ENCODE data around the gene ADAMTS17.

Gene ADAMTS17

DNA sequence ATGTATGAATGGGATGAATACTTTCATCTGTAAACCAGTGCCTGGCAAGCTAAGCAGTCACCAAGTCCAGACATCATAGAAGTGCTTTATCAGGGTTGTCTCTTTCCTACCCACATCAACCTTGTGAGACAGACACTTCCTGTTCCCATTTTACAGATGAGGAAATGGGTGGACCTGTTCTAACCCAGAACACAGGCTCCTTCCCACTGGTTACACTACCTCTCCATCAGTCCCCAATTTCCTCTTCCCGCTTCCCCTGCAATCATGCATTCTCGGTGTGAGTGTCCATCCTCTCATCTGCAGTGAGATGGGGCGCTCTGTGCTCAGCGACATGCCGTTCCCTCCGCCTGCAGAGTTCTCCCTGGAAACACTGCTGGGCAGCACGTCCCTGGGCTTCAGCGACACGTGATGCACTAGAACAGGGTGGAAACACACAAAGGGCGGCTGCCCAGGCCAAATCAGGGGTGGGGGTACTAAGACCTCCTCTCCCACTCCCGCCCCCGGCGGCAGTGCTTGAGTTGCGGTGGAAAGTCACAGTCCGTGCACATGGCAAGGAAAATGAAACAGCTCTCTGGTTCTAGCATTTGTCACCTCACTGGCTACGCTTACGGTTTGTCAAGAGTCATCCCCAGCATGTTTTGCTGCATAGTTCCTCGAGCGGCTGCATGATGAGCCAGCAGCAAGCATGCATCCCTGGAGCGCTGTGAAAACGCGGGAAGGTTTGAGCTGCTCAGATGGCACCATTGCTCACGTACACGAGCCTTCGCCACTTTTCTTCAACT, 201.1 kb downstream of the ADAMTS17 start:
- DNase-seq: no peak
- Mint-ChIP-seq H3K27ac (no peak overlapping the region), H3K9me3 (no peaks in the 10 kb centered on the region), H3K27me3 (no peaks in the 10 kb centered on the region), H3K4me1 (ENCODE audit: low read depth) (peaks cover 14% of the 10 kb centered on the region), H3K36me3 (ENCODE audit: low read depth) (peaks cover 2% of the 10 kb centered on the region), H3K4me3 (no peak overlapping the region)

DNA sequence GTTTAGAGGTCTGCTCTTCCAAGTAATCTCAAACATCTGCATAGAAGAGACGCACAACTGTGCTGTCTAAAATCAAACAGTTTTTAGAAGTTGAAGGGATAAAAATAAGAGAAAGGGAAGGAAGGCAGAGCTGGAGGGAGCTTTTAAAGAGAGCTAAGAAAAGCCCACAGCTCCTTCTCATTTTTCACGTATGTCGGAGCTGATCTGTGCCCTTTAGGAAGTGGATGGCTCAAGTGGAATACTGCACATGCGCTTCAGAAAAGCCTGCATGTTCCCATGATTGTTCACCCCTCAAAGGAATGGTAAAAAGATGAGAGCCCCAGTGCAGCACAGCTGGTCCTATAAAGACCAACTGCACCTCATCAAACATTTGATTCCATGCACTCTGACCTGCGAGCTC, 207.2 kb downstream of the ADAMTS17 start:
- Mint-ChIP-seq H3K4me1 (ENCODE audit: low read depth) (peaks cover 3% of the 10 kb centered on the region), H3K9me3 (no peaks in the 10 kb centered on the region), H3K27ac (no peak overlapping the region), H3K27me3 (no peaks in the 10 kb centered on the region), H3K4me3 (no peak overlapping the region), H3K36me3 (ENCODE audit: low read depth) (peaks cover 2% of the 10 kb centered on the region)
- no peak for DNase-seq

DNA sequence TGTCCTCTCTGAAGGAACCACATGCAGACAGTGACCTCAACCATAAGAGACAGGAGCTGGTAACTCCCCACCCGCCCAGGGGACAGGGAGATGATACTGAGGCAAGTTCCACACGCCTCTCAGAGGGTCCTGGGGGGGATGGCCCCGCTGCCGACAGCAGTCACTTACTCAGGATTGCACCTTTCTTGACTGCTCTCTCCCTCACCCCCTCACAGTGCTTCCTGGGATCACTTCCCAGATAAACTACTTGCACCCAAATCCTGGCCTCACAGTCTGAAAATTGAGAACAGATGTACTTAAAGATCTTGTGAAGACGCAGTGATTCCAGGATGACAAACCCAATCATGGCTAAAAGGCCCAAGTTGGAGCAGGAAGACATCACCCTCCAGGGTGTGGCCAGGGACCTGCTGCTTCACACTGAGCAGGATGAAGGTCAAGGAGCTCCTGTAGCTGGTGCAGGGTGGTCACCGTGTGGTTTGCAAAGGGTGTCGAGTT, 207.6 kb downstream of the ADAMTS17 start:
- DNase-seq: no peak
- H3K4me1 Mint-ChIP-seq (ENCODE audit: low read depth): peaks cover 2% of the 10 kb centered on the region
- no peaks in the 10 kb centered on the region for H3K9me3 Mint-ChIP-seq
- no peak overlapping the region for H3K27ac Mint-ChIP-seq
- peaks cover 2% of the 10 kb centered on the region for H3K36me3 Mint-ChIP-seq (ENCODE audit: low read depth)
- no peak overlapping the region for H3K4me3 Mint-ChIP-seq
- no peaks in the 10 kb centered on the region for H3K27me3 Mint-ChIP-seq

DNA sequence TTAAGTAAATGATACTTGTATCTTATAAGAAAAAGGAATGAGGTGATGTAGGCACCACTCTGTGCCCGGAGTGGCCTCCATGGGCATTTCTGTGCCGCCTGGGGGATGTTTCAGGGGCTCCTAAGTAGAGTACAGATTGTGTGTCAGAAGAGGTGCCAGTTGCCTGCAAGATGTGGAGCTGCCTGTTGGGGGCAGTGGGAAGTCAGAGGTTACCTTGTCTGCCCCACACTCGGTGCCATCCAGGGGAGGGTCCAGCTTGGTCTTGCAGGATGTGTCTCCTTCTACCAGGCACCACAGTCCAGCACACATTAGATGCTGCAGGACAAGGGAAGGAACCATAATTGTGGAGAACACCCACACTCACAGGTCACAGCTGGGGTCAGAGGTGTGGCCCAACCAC, 208.8 kb downstream of the ADAMTS17 start:
- Mint-ChIP-seq H3K9me3 (no peaks in the 10 kb centered on the region), H3K36me3 (ENCODE audit: low read depth) (peaks cover 2% of the 10 kb centered on the region), H3K27me3 (no peaks in the 10 kb centered on the region), H3K4me1 (ENCODE audit: low read depth) (peaks cover 2% of the 10 kb centered on the region), H3K4me3 (no peak overlapping the region), H3K27ac (no peak overlapping the region)
- no peak for DNase-seq

DNA sequence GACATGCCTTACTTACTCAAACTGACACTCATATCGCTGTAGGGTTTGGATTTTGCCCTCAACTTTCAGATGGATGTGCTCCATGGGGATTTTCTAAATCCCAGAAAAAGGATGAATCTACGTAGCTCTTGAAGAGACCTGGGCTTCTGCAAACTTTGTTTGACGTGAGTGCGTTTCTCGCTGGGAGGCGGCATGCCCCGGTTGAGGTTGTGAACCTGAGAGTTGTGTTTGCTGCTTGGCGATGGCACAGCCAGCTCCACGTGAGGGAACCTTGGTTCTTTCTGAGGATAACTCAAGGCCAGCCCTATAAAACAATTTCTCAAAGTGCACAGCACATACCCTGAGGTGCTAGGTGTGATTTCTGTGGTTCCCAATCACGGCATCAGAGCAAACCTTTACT, 209.5 kb downstream of the ADAMTS17 start:
- H3K27me3 Mint-ChIP-seq: no peaks in the 10 kb centered on the region

DNA sequence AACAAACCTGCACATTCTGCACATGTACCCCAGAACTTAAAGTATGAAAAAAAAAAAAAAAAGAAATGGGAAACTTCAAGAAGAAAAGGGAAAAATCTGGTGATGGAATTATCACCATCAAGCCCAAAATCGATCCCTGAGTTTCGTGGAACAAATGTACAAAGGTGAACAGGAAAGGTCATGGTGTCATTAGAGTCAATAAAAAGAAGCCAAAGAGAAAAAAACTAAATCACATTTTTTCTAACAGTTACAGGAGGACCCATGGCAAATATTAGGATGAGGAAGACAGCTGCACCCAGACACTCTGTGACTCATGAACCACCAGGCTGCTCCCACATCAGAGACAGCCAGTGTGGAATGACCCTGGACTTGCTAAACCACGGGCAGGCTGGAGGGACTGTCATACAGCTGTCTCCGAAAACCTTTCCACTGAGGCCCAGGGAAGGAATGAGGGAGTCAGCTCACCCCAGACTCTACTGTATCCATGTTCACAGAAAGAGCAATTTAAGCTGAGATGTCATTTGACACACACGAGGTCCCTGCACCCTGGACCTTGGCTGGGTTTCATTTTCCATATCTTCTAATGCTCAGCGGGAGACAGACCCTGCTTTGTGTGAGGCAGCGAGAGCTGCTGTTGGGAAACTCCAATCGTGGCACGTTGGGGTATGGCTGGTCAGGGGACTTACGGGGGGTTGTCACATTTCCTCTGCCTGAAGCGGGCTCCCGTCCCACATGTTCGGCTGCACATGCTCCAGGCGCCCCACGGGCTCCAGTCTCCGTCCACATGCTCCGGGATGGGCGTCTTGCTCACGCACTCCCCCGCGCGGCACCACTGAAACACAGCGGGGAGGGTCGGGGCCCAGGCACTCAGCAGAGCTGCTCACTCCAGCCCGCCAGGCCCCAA, 210.2 kb downstream of the ADAMTS17 start:
- peaks cover 2% of the 10 kb centered on the region for H3K36me3 Mint-ChIP-seq (ENCODE audit: low read depth)
- peak overlapping the region; percentile 52 for H3K27ac Mint-ChIP-seq
- H3K4me3 Mint-ChIP-seq: no peak overlapping the region
- DNase-seq: peak; percentile 56
- no peaks in the 10 kb centered on the region for H3K9me3 Mint-ChIP-seq
- H3K27me3 Mint-ChIP-seq: no peaks in the 10 kb centered on the region
- H3K4me1 Mint-ChIP-seq (ENCODE audit: low read depth): peaks cover 2% of the 10 kb centered on the region

More for the DNA sequence above, 209.5 kb downstream of the ADAMTS17 start:
- peaks cover 2% of the 10 kb centered on the region for H3K4me1 Mint-ChIP-seq (ENCODE audit: low read depth)
- H3K36me3 Mint-ChIP-seq (ENCODE audit: low read depth): peaks cover 2% of the 10 kb centered on the region
- H3K4me3 Mint-ChIP-seq: no peak overlapping the region
- no peak for DNase-seq
- no peaks in the 10 kb centered on the region for H3K9me3 Mint-ChIP-seq
- no peak overlapping the region for H3K27ac Mint-ChIP-seq

DNA sequence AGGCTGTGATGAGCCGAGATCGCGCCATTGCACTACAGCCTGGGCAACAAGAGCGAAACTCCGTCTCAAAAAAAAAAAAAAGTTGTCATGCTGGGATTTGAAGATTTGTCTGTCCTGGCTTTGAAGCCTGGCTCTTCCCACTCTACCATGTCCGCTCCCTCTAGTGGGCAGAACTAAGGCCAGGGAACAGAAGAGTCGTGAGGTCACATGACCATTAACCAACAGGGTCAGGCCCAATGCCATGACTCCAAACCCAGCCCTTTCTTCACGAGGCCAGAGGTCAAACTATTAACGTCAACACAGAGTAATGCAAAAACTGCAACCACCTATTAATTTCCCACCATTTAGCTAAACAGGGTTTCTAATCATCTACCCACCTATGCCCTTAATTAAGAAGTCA, 212.1 kb downstream of the ADAMTS17 start:
- Mint-ChIP-seq H3K4me3 (no peak overlapping the region), H3K27ac (no peak overlapping the region), H3K4me1 (ENCODE audit: low read depth) (peaks cover 2% of the 10 kb centered on the region), H3K9me3 (no peaks in the 10 kb centered on the region), H3K36me3 (ENCODE audit: low read depth) (peaks cover 5% of the 10 kb centered on the region), H3K27me3 (no peaks in the 10 kb centered on the region)
- no peak for DNase-seq

DNA sequence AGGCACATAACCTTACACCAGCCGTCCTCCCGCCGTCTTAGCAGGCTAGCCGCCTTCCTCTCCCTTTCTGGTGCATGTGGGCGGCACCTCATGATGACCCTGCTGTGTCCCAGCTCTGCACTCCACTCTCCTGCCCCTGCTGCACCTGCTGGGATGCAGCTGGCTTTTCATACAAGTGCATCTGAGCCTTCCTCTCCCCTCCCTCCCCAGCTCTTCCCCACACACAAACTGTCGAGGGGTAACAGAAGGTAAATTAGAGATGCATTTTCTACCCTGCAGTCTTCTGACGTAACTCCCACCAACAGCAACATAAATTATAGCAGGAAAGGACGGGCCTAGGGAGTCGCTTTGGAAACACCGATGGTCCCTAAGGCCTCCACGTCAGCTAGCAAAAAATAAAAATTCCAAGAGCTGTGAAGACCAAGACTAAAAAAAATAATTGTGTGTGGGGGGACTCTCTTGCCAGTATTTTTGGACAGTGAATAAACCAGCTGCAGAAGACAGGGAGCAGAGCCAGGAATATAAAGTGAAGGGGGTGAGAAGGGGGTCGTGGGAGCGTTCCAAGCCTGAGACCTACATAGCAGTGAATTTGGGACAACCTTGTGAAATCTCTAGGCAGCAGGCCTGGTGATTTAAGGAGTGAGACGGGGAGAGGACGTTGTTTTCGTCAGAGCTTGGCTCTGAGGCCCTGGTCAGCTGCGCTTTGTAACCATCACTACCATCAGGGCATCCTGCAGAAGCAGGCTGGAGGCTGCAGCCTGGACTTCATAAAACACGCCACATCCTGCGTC, 216.2 kb downstream of the ADAMTS17 start:
- peaks cover 17% of the 10 kb centered on the region for H3K9me3 Mint-ChIP-seq
- no peak overlapping the region for H3K4me3 Mint-ChIP-seq
- H3K27ac Mint-ChIP-seq: no peak overlapping the region
- DNase-seq: no peak
- H3K27me3 Mint-ChIP-seq: no peaks in the 10 kb centered on the region
- no peaks in the 10 kb centered on the region for H3K4me1 Mint-ChIP-seq (ENCODE audit: low read depth)
- H3K36me3 Mint-ChIP-seq (ENCODE audit: low read depth): peaks cover 39% of the 10 kb centered on the region

DNA sequence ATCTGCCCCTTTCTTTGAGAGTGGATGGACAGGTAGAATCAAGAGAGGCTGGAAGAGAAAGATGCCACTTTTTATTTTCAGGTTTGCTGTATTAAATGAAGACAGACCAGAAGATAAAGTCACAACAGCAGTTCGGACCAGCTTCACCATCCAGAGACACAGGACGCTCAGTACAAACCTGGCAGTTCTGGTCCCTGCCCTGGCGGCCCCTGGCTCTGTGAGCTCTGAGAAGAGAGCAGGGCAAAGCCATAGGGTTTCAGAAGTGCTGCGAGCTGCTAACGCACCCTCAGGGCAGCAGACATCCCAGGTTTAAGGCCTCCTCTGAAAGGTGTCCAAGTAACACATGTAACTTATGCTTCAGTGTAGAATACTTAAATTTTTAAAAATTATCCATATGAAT, 216.8 kb downstream of the ADAMTS17 start:
- DNase-seq: no peak
- no peaks in the 10 kb centered on the region for H3K27me3 Mint-ChIP-seq
- H3K4me3 Mint-ChIP-seq: no peak overlapping the region
- H3K9me3 Mint-ChIP-seq: peaks cover 18% of the 10 kb centered on the region
- no peak overlapping the region for H3K27ac Mint-ChIP-seq
- peaks cover 42% of the 10 kb centered on the region for H3K36me3 Mint-ChIP-seq (ENCODE audit: low read depth)
- no peaks in the 10 kb centered on the region for H3K4me1 Mint-ChIP-seq (ENCODE audit: low read depth)

DNA sequence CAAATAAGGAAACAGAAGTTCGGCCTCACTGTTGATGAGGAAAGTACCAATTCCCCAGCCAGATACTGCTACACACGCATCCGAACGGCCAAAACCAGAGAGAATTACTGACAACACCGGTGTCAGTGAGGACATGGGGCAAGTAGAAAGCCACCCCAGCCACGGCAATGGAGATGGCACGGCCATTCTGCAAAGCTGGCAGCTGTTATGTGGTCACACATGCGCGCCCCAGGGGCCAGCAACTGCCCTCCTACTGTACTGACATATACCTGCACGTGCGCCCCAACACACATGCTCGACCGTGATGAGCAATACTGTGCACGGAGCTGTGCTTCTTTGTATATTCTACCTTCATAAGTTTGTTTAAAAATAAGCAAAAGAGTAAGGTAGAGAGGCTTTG, 217.4 kb downstream of the ADAMTS17 start:
- no peaks in the 10 kb centered on the region for H3K4me1 Mint-ChIP-seq (ENCODE audit: low read depth)
- no peak for DNase-seq
- peaks cover 20% of the 10 kb centered on the region for H3K9me3 Mint-ChIP-seq
- H3K27ac Mint-ChIP-seq: no peak overlapping the region
- no peak overlapping the region for H3K4me3 Mint-ChIP-seq
- H3K27me3 Mint-ChIP-seq: no peaks in the 10 kb centered on the region
- peaks cover 48% of the 10 kb centered on the region for H3K36me3 Mint-ChIP-seq (ENCODE audit: low read depth)

DNA sequence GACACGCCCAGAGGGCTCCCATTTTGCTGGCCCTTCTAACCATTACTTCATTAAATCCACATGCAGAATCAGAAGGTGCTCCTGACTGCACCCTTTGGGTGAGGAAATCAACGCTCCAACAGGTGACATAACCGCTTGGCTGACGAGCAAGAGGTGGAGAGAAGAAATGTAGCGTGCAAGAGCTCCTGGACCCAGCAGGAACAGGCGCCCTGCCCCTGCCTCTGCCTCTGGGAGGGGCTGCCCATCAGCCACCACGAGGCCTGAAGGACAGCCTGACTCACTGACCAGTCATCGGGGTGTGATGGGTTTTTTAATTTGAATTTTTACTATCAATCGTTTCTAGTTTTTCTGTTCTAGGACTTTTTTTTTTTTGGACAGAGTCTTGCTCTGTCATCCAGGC, 218.2 kb downstream of the ADAMTS17 start:
- Mint-ChIP-seq H3K36me3 (ENCODE audit: low read depth) (peaks cover 49% of the 10 kb centered on the region), H3K4me1 (ENCODE audit: low read depth) (no peaks in the 10 kb centered on the region), H3K27ac (no peak overlapping the region), H3K9me3 (peaks cover 20% of the 10 kb centered on the region), H3K4me3 (no peak overlapping the region), H3K27me3 (no peaks in the 10 kb centered on the region)
- DNase-seq: no peak

DNA sequence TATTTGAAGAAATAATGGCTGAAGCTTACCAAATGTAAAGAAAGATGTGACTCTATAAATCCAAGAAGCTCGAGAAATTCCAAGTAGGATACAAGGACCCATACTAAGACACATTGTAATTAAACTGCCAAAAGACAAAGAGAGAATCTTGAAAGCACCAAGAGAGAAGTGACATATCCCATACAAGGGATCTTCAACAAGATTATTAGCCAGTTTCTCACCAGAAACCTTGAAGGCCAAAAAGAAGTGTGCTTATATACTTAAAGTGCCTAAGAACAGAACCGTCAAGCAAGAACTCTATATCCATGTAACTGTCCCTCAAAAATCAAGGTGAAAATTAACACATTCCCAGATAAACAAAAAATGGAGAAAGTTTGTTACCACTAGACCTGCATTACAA, 220.5 kb downstream of the ADAMTS17 start:
- no peak overlapping the region for H3K27ac Mint-ChIP-seq
- no peaks in the 10 kb centered on the region for H3K4me1 Mint-ChIP-seq (ENCODE audit: low read depth)
- H3K27me3 Mint-ChIP-seq: no peaks in the 10 kb centered on the region
- no peak overlapping the region for H3K4me3 Mint-ChIP-seq
- H3K36me3 Mint-ChIP-seq (ENCODE audit: low read depth): peaks cover 53% of the 10 kb centered on the region
- peaks cover 20% of the 10 kb centered on the region for H3K9me3 Mint-ChIP-seq
- DNase-seq: no peak

DNA sequence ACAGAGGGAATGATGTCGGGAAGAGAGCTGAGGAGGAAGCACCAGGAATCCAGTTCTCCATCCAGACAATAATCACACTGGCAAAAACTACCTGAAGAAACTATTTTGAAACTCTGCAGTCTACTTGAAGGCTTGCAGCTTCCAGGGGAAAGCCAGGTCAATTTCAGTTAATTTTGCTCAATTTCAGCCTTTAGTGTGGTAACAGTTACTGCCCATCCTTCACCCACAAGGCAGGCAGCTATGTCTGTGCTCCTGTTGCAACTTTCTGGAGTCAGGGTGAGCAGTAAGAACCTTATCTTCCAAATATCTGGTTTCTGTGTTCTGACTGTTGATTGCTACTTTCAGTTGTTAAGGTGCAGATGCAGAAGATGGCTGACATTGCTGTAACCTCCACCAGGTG, 221.7 kb downstream of the ADAMTS17 start:
- H3K4me3 Mint-ChIP-seq: no peak overlapping the region
- no peaks in the 10 kb centered on the region for H3K4me1 Mint-ChIP-seq (ENCODE audit: low read depth)
- no peaks in the 10 kb centered on the region for H3K27me3 Mint-ChIP-seq
- peaks cover 52% of the 10 kb centered on the region for H3K36me3 Mint-ChIP-seq (ENCODE audit: low read depth)
- H3K9me3 Mint-ChIP-seq: peaks cover 20% of the 10 kb centered on the region
- H3K27ac Mint-ChIP-seq: no peak overlapping the region
- DNase-seq: no peak

DNA sequence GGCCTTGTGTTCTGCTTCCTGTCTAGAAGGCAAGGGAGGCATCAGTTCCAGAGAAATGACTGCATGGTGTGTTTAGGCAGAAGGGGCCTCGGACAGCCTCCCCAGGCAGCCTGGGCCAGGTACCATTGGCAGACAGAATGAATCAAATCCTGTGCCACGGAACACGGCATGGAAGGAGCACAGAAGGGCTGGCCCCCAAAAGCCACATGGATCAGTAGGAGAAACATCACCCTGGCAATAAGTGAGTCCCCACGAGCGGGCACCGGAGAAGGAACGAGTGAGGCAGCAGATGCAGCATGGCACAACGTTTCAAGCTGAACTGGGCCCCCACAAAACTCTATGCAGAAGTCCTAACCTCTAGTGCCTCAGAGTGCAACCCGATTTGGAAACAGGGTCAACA, 223.2 kb downstream of the ADAMTS17 start:
- peaks cover 45% of the 10 kb centered on the region for H3K36me3 Mint-ChIP-seq (ENCODE audit: low read depth)

More for the DNA sequence above, 223.2 kb downstream of the ADAMTS17 start:
- Mint-ChIP-seq H3K4me1 (ENCODE audit: low read depth) (peaks cover 13% of the 10 kb centered on the region), H3K27me3 (no peaks in the 10 kb centered on the region), H3K9me3 (peaks cover 20% of the 10 kb centered on the region), H3K4me3 (no peak overlapping the region), H3K27ac (no peak overlapping the region)
- DNase-seq: no peak
